ENCODE measurements around the gene NFIA.

NFIA gene

DNA sequence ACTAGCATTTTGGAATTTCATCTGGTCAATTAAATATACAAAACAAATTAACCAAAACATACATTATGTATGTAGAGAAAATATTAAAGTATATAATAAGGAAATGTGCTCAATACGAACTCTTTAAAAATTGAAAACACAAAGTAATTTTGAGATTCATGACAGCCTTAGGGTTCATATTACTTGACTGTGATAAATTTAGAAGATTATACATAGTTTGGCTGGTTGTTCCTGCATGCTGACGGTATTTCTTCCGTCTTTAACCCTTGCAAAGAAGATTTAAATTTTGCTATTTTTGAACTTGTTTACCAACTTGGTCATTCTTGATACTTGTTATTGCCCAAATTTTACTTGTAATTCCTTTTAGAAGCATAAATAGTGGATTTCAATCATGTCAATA is 298.2 kb downstream of the NFIA start:
- no peak for DNase-seq (ENCODE audit: extremely low read depth, low read depth)
- TF ChIP-seq, protein P1, sequence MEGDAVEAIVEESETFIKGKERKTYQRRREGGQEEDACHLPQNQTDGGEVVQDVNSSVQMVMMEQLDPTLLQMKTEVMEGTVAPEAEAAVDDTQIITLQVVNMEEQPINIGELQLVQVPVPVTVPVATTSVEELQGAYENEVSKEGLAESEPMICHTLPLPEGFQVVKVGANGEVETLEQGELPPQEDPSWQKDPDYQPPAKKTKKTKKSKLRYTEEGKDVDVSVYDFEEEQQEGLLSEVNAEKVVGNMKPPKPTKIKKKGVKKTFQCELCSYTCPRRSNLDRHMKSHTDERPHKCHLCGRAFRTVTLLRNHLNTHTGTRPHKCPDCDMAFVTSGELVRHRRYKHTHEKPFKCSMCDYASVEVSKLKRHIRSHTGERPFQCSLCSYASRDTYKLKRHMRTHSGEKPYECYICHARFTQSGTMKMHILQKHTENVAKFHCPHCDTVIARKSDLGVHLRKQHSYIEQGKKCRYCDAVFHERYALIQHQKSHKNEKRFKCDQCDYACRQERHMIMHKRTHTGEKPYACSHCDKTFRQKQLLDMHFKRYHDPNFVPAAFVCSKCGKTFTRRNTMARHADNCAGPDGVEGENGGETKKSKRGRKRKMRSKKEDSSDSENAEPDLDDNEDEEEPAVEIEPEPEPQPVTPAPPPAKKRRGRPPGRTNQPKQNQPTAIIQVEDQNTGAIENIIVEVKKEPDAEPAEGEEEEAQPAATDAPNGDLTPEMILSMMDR (IDR thresholded peaks at IDR 0.05; ENCODE audit: low read depth, low read length): no peak

DNA sequence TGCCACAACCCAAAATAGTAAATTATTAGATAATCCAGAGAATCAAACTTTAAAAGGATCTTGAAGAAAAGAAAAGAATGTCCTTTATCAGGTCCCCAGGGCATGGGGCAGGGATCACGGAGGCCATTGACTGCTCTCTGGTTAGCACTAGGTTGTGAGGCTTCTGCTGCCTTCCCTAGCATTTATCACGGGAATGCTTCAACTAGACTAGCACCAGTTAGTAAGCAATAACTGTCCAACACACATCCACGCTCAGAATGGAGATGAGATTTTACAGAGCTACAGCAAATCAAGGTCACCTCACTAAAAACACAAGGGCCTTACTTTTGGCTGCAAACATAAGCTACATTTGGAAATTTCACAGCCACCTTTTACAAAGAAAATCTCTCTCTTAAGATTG is 304.0 kb downstream of the NFIA start:
- no peak for DNase-seq (ENCODE audit: extremely low read depth, low read depth)
- TF ChIP-seq, protein P1 (IDR thresholded peaks at IDR 0.05; ENCODE audit: low read depth, low read length): no peak

GRCh38 chr1:61386770-61387169 is 304.4 kb downstream of the NFIA start:
- TF ChIP-seq, protein P1 (IDR thresholded peaks at IDR 0.05; ENCODE audit: low read depth, low read length): no peak
- DNase-seq (ENCODE audit: extremely low read depth, low read depth): no peak

- no peak for DNase-seq (ENCODE audit: extremely low read depth, low read depth)
- TF ChIP-seq, protein P1 (IDR thresholded peaks at IDR 0.05; ENCODE audit: low read depth, low read length): no peak
Measured at GRCh38 chr1:61387829-61388228, 305.5 kb downstream of the NFIA start.

DNA sequence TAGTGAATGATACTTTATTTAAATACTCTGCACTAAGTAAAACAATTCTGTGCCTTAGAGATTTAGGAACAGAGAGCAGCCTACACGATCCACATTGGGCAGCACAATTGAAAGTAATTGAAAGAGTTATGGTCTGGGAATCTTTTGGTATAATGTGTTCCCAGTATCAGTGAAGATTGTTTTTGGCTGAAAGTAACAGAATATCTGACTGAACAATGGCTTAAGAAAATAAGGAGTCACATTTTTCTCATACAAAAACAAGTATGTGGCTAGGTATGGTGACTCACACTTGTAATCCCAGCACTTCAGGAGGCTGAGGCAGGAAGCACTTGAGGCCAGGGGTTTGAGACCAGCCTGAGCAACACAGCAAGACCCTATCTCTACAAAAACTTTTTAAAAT is 306.2 kb downstream of the NFIA start:
- DNase-seq (ENCODE audit: extremely low read depth, low read depth): no peak

GRCh38 chr1:61389194-61389925 is 307.0 kb downstream of the NFIA start:
- no peak for DNase-seq (ENCODE audit: extremely low read depth, low read depth)
- TF ChIP-seq, protein P1 (IDR thresholded peaks at IDR 0.05; ENCODE audit: low read depth, low read length): no peak

More for the DNA sequence above, 306.2 kb downstream of the NFIA start:
- TF ChIP-seq, protein P1 (IDR thresholded peaks at IDR 0.05; ENCODE audit: low read depth, low read length): no peak

DNA sequence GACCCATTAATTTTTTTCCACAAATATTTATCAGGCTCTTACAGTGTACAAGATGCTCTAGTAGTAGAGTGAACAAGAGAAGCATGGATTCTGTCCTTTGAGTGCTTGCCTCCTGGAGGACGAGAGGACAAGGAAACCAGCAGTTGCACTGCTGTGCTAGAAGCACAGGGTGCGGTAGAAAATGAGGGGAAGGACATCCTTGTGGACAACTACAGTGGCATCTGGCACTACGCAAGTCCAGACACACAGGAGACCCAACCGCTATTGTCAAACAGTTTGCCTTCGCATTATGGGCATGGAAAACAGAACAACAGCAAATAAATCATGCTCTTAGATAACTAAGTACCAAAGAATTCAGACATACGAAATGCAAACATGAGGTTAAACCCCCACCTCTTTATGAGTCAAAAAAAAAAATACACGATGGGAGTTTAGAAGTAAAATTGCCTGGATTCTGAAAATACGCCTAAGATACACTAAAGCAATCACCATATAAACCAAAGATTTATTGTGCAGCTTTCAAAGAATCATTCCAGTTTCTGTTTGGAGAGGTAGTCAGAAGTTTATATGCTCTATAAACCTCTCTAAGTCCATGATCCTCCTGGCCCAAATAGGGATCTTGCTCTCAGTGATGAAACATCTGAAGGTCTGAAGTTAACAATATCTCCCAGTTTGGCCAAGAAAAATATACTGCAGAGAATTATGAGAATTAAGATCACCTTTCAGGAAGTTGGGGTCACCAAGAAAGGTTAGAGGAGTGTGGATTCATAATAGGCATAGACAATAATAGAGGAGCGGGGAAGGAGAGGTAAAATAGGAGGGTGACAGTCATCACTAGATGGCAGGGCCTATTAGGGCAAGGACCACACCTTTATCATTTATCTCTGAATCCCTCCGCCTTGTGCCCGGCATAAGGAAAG is 307.8 kb downstream of the NFIA start:
- no peak for DNase-seq (ENCODE audit: extremely low read depth, low read depth)
- TF ChIP-seq, protein P1 (IDR thresholded peaks at IDR 0.05; ENCODE audit: low read depth, low read length): no peak

All from AG09319 (cell line).